Measurements from ENCODE around the gene ERBB4. TPM values are rescaled to one million over a fixed set of nuclear protein-coding genes. Genes with fewer than 3 reads are reported as not detected.

The ERBB4 gene
- total RNA-seq, 1 experiment from 2014 or later = 40.6 TPM

DNA sequence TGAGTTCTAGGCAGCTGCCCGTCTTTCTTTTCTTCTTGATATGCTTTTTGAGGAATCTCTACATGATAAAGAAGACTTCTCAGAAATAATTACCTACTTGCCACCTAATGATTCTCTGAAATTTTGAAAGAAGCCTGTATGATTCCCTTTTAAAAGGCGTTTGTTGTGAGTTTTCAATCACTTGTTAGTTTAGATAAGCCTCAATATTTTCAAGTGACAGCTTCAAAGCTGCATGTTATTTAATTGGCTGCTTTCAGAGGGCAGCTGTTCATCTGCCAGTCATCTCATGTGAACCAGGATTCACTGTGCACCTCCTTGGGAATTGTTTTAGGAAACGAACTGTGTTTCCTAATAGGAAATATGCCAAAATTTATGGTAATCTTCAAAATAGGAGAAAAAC is 1044.1 kb downstream of the ERBB4 start:
- BruUV-seq (replicated peaks) = no TSS peak
- DNase-seq (ENCODE audit: low spot score) = no peak
- Histone ChIP-seq H3K9me3 (ENCODE audit: low read depth, low read length, poor library complexity, severe bottlenecking) (no peaks in the 10 kb centered on the region), H3K4me3 (ENCODE audit: low read depth, low read length, poor library complexity, severe bottlenecking) (no peak overlapping the region), H3K27me3 (replicated peaks; ENCODE audit: insufficient read depth, low read depth, low read length, poor library complexity) (no peaks in the 10 kb centered on the region), H3K4me1 (ENCODE audit: insufficient read depth, low read length, poor library complexity, severe bottlenecking) (no peaks in the 10 kb centered on the region), H3K27ac (ENCODE audit: low read depth, low read length, poor library complexity, severe bottlenecking) (no peak overlapping the region), H3K36me3 (ENCODE audit: insufficient read depth, low read length, poor library complexity, severe bottlenecking) (no peaks in the 10 kb centered on the region)
- ChIA-PET CTCF (no interaction called here), POLR2A (ENCODE audit: low non-redundant PET) (no interaction called here)
- TF ChIP-seq, protein P1, sequence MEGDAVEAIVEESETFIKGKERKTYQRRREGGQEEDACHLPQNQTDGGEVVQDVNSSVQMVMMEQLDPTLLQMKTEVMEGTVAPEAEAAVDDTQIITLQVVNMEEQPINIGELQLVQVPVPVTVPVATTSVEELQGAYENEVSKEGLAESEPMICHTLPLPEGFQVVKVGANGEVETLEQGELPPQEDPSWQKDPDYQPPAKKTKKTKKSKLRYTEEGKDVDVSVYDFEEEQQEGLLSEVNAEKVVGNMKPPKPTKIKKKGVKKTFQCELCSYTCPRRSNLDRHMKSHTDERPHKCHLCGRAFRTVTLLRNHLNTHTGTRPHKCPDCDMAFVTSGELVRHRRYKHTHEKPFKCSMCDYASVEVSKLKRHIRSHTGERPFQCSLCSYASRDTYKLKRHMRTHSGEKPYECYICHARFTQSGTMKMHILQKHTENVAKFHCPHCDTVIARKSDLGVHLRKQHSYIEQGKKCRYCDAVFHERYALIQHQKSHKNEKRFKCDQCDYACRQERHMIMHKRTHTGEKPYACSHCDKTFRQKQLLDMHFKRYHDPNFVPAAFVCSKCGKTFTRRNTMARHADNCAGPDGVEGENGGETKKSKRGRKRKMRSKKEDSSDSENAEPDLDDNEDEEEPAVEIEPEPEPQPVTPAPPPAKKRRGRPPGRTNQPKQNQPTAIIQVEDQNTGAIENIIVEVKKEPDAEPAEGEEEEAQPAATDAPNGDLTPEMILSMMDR (conservative IDR thresholded peaks at IDR 0.05; ENCODE audit: low read depth, low read length) = no peak
- TF ChIP-seq EZH2 (IDR thresholded peaks at IDR 0.05; ENCODE audit: borderline replicate concordance, low read depth, low read length, poor library complexity, severe bottlenecking) = no peak
- intact Hi-C loops (cut with micrococcal nuclease; ENCODE audit: unreplicated experiment) = no loop called here

DNA sequence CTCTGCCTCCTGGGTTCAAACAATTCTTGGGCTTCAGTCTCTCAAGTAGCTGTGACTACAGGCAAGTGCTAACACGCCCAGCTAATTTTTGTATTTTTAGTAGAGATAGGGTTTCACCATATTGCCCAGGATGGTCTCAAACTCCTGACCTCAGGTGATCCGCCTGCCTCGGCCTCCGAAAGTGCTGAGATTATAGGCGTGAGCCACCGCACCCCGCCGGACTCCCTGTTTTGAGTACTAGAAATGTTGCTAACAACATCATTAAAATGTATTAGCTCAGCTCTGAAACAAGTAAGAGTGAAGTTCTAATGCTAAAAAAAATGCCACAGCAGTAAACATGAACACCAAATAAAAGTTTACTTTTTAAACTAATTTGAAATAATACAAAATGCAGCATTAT is 1044.5 kb downstream of the ERBB4 start:
- POLR2A ChIA-PET (ENCODE audit: low non-redundant PET) = no interaction called here
- Histone ChIP-seq H3K4me1 (ENCODE audit: insufficient read depth, low read length, poor library complexity, severe bottlenecking) (no peaks in the 10 kb centered on the region), H3K27ac (ENCODE audit: low read depth, low read length, poor library complexity, severe bottlenecking) (no peak overlapping the region), H3K36me3 (ENCODE audit: insufficient read depth, low read length, poor library complexity, severe bottlenecking) (no peaks in the 10 kb centered on the region), H3K4me3 (ENCODE audit: low read depth, low read length, poor library complexity, severe bottlenecking) (no peak overlapping the region), H3K27me3 (replicated peaks; ENCODE audit: insufficient read depth, low read depth, low read length, poor library complexity) (no peaks in the 10 kb centered on the region), H3K9me3 (ENCODE audit: low read depth, low read length, poor library complexity, severe bottlenecking) (no peaks in the 10 kb centered on the region)
- no peak for DNase-seq (ENCODE audit: low spot score)
- TF ChIP-seq, protein P1 (conservative IDR thresholded peaks at IDR 0.05; ENCODE audit: low read depth, low read length) = no peak
- no peak for TF ChIP-seq EZH2 (IDR thresholded peaks at IDR 0.05; ENCODE audit: borderline replicate concordance, low read depth, low read length, poor library complexity, severe bottlenecking)
- BruUV-seq (replicated peaks) = no TSS peak
- intact Hi-C loops (cut with micrococcal nuclease; ENCODE audit: unreplicated experiment) = no loop called here
- CTCF ChIA-PET = no interaction called here

DNA sequence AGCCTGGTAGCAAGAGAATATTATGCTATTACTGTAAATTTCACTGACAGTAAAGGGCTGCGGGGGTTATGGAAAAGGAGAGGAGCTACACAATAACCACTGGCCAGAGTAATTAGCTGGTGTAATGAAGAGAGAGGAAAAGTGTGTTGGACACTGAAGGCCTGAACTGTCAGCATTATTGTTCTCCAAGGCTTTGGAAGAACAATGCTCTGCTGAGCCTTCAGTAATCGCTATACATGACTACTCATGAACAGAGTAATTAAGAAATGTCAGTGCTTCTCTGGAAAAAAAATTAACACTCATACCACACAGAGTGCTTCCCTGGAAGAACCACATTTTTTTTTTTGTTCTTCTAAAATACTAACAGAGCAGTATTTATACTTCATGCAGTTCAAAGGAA is 1050.9 kb downstream of the ERBB4 start:
- no peaks in the 10 kb centered on the region for H3K9me3 ChIP-seq (ENCODE audit: low read depth, low read length, poor library complexity, severe bottlenecking)
- TF ChIP-seq, protein P1 (conservative IDR thresholded peaks at IDR 0.05; ENCODE audit: low read depth, low read length) = no peak
- no peak for TF ChIP-seq EZH2 (IDR thresholded peaks at IDR 0.05; ENCODE audit: borderline replicate concordance, low read depth, low read length, poor library complexity, severe bottlenecking)
- H3K27me3 ChIP-seq (replicated peaks; ENCODE audit: insufficient read depth, low read depth, low read length, poor library complexity) = no peaks in the 10 kb centered on the region
- no peak overlapping the region for H3K4me3 ChIP-seq (ENCODE audit: low read depth, low read length, poor library complexity, severe bottlenecking)
- no TSS peak for BruUV-seq (replicated peaks)
- peaks cover 4% of the 10 kb centered on the region for H3K4me1 ChIP-seq (ENCODE audit: insufficient read depth, low read length, poor library complexity, severe bottlenecking)
- ChIA-PET POLR2A (ENCODE audit: low non-redundant PET) (no interaction called here), CTCF (no interaction called here)
- DNase-seq (ENCODE audit: low spot score) = no peak
- H3K36me3 ChIP-seq (ENCODE audit: insufficient read depth, low read length, poor library complexity, severe bottlenecking) = no peaks in the 10 kb centered on the region
- no peak overlapping the region for H3K27ac ChIP-seq (ENCODE audit: low read depth, low read length, poor library complexity, severe bottlenecking)
- intact Hi-C loops (cut with micrococcal nuclease; ENCODE audit: unreplicated experiment) = no loop called here
